Stimulated activated CD4-positive, alpha-beta T cell treated with anti-CD3 and anti-CD28 coated beads, TNF-alpha, amount 100 ng/mL, for 4 hours (primary cell): ENCODE measurements around the gene C20orf96.

ENCODE experiments used
- DNase-seq, 3 experiments: peaks; one replicate each; pipeline ENCODE4 v3.0.0-alpha.2; 2020; ENCODE audit warnings: low read depth in 3 of 3

Gene C20orf96

DNA sequence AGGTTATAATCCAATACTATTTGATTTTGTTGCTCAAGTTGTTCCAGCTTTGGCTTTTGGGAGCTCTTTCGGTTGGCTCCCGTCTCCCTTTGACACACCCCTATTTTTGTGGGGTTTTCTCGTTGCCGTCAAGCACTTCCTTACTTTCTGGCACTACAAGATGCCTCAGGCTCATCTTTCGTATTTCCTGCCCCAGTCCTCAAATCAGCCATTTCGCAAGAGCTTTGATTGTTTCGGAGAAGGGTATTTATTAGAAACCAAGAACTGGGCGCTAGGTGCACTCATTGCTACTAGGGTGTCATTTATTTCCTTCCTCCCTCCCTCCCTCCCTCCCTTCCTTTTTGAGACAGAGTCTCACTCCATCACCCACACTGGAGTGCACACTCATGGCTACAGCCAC lies 21.5 kb upstream of the C20orf96 start:
- DNase-seq, result no peak

- no peak for DNase-seq
These were observed 21.1 kb upstream of the C20orf96 start for GRCh38 chr20:311609-312008.

DNA sequence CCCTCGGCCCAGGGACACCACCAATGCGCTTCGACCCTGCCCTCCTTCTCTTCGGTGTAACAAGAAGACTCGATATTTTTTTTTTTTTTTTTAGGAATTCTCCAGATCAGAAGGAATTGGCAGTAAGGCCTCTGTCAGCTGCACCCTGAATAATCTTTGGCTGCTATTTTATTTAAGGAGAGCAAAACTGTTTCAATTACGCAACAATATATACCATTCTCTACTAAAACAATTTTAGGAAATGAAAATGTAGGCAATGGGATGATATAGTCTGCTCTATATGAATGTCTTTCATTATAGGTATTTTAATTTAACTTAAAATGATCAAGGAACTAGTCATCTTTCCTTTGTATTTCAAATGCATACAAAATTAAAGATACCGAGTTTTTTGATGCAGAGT lies 20.1 kb upstream of the C20orf96 start:
- DNase-seq, result no peak

GRCh38 chr20:309841-310644 lies 19.5 kb upstream of the C20orf96 start:
- DNase-seq, result peak; percentile 52 to 64 (median 57)

- DNase-seq, result no peak
These were observed 18.8 kb upstream of the C20orf96 start for GRCh38 chr20:309306-309840.

- no peak for DNase-seq
These were observed 18.0 kb upstream of the C20orf96 start for GRCh38 chr20:308427-309038.

GRCh38 chr20:305745-306144 lies 15.2 kb upstream of the C20orf96 start:
- no peak for DNase-seq

GRCh38 chr20:301886-302848 lies 11.6 kb upstream of the C20orf96 start:
- no peak for DNase-seq

DNA sequence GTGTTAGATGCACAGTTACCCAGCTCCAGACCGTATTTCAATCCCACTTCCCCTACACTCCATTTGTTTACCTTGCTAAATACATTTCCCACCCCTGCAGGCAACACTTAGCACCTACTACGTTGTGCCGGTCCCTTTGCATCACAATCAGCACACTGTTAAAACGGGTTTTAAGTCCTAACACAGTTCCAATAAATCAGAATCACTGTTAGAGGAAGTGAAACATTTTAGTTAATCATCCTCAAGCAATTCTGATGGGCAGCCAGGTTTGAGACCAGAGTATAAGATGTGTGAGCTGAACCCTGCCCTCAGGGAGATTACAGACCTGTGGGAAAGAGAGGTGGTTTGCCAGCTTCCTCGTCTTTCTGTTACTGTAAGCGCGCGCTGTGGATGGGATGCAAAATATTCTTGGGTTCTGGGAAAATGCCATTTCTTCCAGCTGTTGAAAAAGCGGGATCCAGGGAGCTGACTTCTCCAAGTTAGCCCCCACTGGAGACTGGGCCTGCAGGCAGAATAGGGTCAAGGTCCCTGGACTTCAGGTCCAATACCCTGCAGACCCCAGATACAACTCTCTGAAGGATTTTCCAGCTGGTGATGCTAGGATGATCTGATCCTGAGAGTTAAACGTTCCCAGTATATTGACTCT lies 9.9 kb upstream of the C20orf96 start:
- no peak for DNase-seq

- DNase-seq, result no peak
These were observed 8.3 kb upstream of the C20orf96 start for GRCh38 chr20:298776-299391.

DNA sequence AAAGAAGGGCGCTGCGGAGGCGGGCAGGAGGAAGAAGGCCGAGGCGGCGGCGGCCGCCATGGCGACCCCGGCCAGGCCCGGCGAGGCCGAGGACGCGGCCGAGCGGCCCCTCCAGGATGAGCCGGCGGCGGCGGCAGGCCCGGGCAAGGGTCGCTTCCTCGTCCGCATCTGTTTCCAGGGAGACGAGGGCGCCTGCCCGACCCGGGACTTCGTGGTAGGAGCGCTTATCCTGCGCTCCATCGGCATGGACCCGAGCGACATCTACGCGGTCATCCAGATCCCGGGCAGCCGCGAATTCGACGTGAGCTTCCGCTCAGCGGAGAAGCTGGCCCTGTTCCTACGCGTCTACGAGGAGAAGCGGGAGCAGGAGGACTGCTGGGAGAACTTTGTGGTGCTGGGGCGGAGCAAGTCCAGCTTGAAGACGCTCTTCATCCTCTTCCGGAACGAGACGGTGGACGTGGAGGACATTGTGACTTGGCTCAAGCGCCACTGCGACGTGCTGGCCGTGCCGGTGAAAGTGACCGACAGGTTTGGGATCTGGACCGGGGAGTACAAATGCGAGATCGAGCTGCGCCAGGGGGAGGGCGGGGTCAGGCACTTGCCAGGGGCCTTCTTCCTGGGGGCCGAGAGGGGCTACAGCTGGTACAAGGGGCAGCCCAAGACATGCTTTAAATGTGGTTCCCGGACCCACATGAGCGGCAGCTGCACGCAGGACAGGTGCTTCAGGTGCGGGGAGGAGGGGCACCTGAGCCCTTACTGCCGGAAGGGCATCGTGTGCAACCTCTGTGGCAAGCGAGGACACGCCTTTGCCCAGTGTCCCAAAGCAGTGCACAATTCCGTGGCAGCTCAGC lies 7.6 kb upstream of the C20orf96 start:
- peak; percentile 5 to 29 (median 11) for DNase-seq

- peak; percentile 70 to 78 (median 70) for DNase-seq
These were observed 6.8 kb upstream of the C20orf96 start, which contains the start of gene ZCCHC3 for GRCh38 chr20:297098-297924. ZCCHC3 (plus strand) TSS chr20:297570; CDS start chr20:297587, 17 bp downstream.

DNA sequence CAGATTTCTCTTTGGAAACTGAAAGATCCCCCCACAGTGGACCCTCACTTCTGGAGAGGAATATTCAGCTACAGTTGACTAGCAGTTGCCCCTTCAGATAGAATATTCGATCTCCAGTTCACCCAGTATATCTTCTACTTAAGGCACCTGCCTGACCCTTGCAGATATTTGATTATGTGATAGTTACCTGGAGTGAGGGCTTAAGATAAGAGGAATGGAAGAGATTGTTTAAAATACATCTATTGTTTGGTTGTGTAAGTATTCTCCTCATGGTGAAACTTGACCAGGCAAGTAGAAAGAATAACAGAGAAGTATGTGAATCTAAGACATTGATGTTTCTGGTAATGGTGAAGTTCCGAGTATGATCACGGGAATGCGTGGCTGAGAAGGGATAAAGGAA lies 5.3 kb upstream of the C20orf96 start:
- DNase-seq, result no peak

- DNase-seq, result no peak
These were observed 4.1 kb upstream of the C20orf96 start for GRCh38 chr20:294602-295001.

DNA sequence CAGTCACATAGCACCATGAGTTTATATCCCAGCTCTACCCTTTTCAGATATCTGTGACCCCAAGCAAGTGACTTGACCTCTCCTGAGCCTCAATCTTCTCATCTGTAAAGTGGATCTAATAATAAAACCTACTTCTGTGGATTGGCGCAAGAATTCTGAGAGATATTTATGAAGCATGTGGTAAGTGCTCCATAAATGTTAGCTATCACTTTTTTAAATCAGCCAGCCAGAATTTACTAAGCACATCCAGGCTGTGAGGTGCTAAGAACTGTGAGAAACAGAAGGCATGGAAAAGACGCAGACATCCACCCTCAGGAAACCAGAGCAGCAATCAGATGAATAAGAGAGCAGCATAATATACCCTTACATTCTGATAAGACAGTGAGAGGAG lies 862 bp downstream of the C20orf96 start:
- DNase-seq, result no peak

GRCh38 chr20:288956-289692 lies 1.4 kb downstream of the C20orf96 start:
- no peak for DNase-seq

- no peak for DNase-seq
These were observed 4.0 kb downstream of the C20orf96 start for GRCh38 chr20:286508-286907.

DNA sequence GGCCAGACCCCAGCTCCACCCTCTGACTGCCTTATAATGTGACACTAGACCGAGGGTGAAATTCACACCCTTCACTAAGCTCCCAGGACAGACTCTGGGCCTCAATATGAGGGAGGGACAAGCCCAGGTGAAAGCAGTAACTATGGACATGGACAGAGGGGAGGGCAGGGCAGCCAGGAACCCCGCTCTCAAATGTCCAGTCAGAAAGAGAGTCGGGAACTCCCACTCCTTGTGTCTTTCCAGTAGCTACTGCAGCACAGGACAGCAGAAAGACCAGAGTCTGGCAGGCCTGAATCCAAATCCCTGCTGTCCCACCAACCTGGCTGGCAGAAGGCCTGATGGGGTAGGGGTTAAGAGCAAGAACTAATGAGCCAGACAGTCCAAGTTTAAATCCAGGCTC lies 6.4 kb downstream of the C20orf96 start:
- no peak for DNase-seq
